Lung (tissue), 12 donors: ENCODE measurements around the gene EGF. TPM values are rescaled to one million over a fixed set of nuclear protein-coding genes. Genes with fewer than 3 reads are reported as not detected.
"Not testable (repeated sequence)": the region's sequence is repeated elsewhere in the genome, so short reads cannot be mapped to it uniquely, and the experiment has no call there.

ENCODE experiments used
- ATAC-seq: fragments of 200-7000 bp; cut with Tn5 transposase; one replicate; pipeline ENCODE4 v1.9.1; 2020; ENCODE audit warnings: moderate number of reproducible peaks; ENCODE audit not compliant: insufficient read depth, low FRiP score
- DNase-seq, 3 donors: peaks; one replicate each; pipeline ENCODE4 v3.0.0-alpha.2; 2013 to 2017
- H3K27ac ChIP-seq, 2 donors: one replicate each; pipeline ENCODE4 v1.5.1; 2013; ENCODE audit warnings: mild to moderate bottlenecking in 2 of 2, moderate library complexity in 2 of 2, control low read depth in 1 of 2, inconsistent platforms in 1 of 2, low read depth in 1 of 2, low read length in 1 of 2
- H3K27me3 ChIP-seq, 3 donors: one replicate each; pipeline ENCODE4 v1.5.1; 2013; ENCODE audit warnings: low read length in 2 of 3; ENCODE audit not compliant: control insufficient read depth in 3 of 3, insufficient read depth in 3 of 3
- H3K36me3 ChIP-seq, 4 donors: one replicate each; pipeline ENCODE4 v1.5.1; 2013; ENCODE audit warnings: low read length in 4 of 4, mild to moderate bottlenecking in 1 of 4, moderate library complexity in 1 of 4; ENCODE audit not compliant: control insufficient read depth in 4 of 4, insufficient read depth in 4 of 4
- H3K4me1 ChIP-seq, 5 donors: one replicate each; pipeline ENCODE4 v1.5.1; 2013; ENCODE audit warnings: low read length in 5 of 5, mild to moderate bottlenecking in 2 of 5, moderate library complexity in 1 of 5; ENCODE audit not compliant: control insufficient read depth in 5 of 5, insufficient read depth in 5 of 5
- H3K4me3 ChIP-seq: one replicate; pipeline ENCODE4 v1.5.1; 2013; ENCODE audit warnings: mild to moderate bottlenecking, control low read depth, moderate library complexity
- H3K9ac ChIP-seq, 2 donors: one replicate each; pipeline ENCODE4 v1.5.1; 2013; ENCODE audit warnings: low read length in 2 of 2, control low read depth in 1 of 2; ENCODE audit not compliant: insufficient read depth in 1 of 2
- H3K9me3 ChIP-seq, 4 donors: one replicate each; pipeline ENCODE4 v1.5.1; 2013; ENCODE audit warnings: low read length in 3 of 4, mild to moderate bottlenecking in 1 of 4, moderate library complexity in 1 of 4; ENCODE audit not compliant: control insufficient read depth in 4 of 4, insufficient read depth in 3 of 4
- CTCF ChIP-seq: IDR thresholded peaks from 2 replicates; pipeline ENCODE4 v1.5.1; 2012; ENCODE audit warnings: mild to moderate bottlenecking; ENCODE audit errors: control extremely low read depth, extremely low read depth
- WGBS, 2 donors: extraction: QIAGEN DNeasy Blood & Tissue Kit; methylation state at CpG; one replicate each; pipeline ENCODE4 v1.1.7; 2013; 5-methylcytosine and 5-hydroxymethylcytosine counted together
- polyA plus RNA-seq, 2 donors: library from polyadenylated mRNA; stranded (reverse); fragments of 200-250 nt; gene quantifications; one replicate each; pipeline ENCODE4 v1.2.1, GENCODE V29; 2013
- total RNA-seq, 2 donors: library from RNA; depleted of rRNA in 1 of 2; stranded (reverse); fragments of >200 nt in 1 of 2; gene quantifications; one replicate each; pipeline ENCODE4 v1.2.1, GENCODE V29; 2014 to 2021
- donor health status: control.
- donor health status: control.
- donor health status: Bipolar disorder and iron deficiency.
- donor health status: healthy.
- donor health status: DM: yes; HTN: yes; CAD: no.

Gene EGF
- total and polyA plus RNA-seq, 4 donors = 0.75 to 2.6 (median 1.5) TPM

DNA sequence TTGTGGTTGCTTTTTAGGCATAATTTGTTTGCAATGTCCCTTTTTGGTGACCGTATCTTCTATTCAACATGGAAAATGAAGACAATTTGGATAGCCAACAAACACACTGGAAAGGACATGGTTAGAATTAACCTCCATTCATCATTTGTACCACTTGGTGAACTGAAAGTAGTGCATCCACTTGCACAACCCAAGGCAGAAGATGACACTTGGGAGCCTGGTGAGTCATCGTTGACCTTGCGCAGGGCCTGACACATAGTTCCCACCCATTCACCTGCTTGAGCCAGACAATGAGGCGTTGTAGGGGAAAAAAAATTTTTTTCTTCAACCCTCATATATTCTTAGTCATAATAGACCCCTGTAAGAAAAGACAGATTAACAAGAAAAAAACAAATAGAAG is 32.4 kb downstream of the EGF start:
- no peak for TF ChIP-seq CTCF
- ATAC-seq = no peak
- Histone ChIP-seq H3K4me1 (peaks cover 0 to 3% (median 0%) of the 10 kb centered on the region in 5 donors), H3K9ac (no peak overlapping the region), H3K9me3 (no peaks in the 10 kb centered on the region), H3K4me3 (no peak overlapping the region), H3K27me3 (no peaks in the 10 kb centered on the region), H3K36me3 (no peaks in the 10 kb centered on the region), H3K27ac (no peak overlapping the region)
- 62 to 87% methylated on average over 4 of the region's 4 CpGs for WGBS, 2 donors
- DNase-seq = no peak

GRCh38 chr4:109946120-109946519 is 33.4 kb downstream of the EGF start:
- no peak overlapping the region for H3K9ac ChIP-seq
- H3K27ac ChIP-seq = no peak overlapping the region
- H3K4me3 ChIP-seq = no peak overlapping the region
- H3K4me1 ChIP-seq = peaks cover 0 to 3% (median 0%) of the 10 kb centered on the region in 5 donors
- no peaks in the 10 kb centered on the region for H3K36me3 ChIP-seq
- H3K9me3 ChIP-seq = no peaks in the 10 kb centered on the region
- H3K27me3 ChIP-seq = no peaks in the 10 kb centered on the region
- WGBS, 2 donors = 83 to 85% methylated on average over 1 of the region's 1 CpG
- TF ChIP-seq CTCF = no peak
- DNase-seq (no peak), ATAC-seq (no peak)

GRCh38 chr4:109947457-109947856 is 34.8 kb downstream of the EGF start:
- 91 to 95% methylated on average over 1 of the region's 1 CpG for WGBS, 2 donors
- H3K36me3 ChIP-seq = no peaks in the 10 kb centered on the region
- no peak for TF ChIP-seq CTCF

DNA sequence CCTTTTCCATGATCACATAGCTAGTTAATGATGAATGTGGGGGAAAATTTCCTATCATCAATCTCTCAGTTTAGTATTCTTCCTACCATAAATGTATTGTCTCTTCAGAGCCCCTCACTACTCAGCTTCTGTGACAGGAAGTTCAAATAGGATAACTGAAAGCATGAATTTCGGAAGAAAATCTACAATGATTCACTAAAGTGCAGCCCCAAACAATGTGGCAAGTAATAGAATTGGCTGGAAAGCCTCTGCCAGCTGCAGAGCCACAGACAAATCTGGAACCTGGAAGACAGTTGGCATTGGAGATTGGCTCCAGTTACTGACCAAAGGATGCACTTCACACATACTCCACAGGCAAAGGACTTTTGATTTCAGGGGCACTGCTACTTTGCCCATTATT is 35.2 kb downstream of the EGF start:
- Histone ChIP-seq H3K27ac (no peak overlapping the region), H3K27me3 (no peaks in the 10 kb centered on the region)
- 37 to 52% methylated on average over 1 of the region's 1 CpG for WGBS, 2 donors

More at GRCh38 chr4:109947457-109947856, 34.8 kb downstream of the EGF start:
- H3K9me3 ChIP-seq = no peaks in the 10 kb centered on the region
- H3K27me3 ChIP-seq = no peaks in the 10 kb centered on the region
- no peak for DNase-seq
- no peak overlapping the region for H3K9ac ChIP-seq
- H3K27ac ChIP-seq = no peak overlapping the region
- ATAC-seq = no peak
- H3K4me1 ChIP-seq = peaks cover 0 to 2% (median 0%) of the 10 kb centered on the region in 5 donors
- no peak overlapping the region for H3K4me3 ChIP-seq

GRCh38 chr4:109949099-109949718 is 36.5 kb downstream of the EGF start:
- H3K4me1 ChIP-seq, H3K27ac ChIP-seq, H3K4me3 ChIP-seq, H3K36me3 ChIP-seq, ATAC-seq, H3K9ac ChIP-seq, H3K27me3 ChIP-seq, DNase-seq, H3K9me3 ChIP-seq: not testable (repeated sequence)
- 86 to 88% methylated on average over 9 of the region's 9 CpGs for WGBS, 2 donors

More for the DNA sequence above, 35.2 kb downstream of the EGF start:
- no peaks in the 10 kb centered on the region for H3K36me3 ChIP-seq
- H3K4me3 ChIP-seq = no peak overlapping the region
- H3K4me1 ChIP-seq = no peaks in the 10 kb centered on the region
- no peaks in the 10 kb centered on the region for H3K9me3 ChIP-seq
- H3K9ac ChIP-seq = no peak overlapping the region
- TF ChIP-seq CTCF = no peak
- ATAC-seq (no peak), DNase-seq (no peak)
